HepG2 (cell line): ENCODE data around the gene SULT1B1. TPM values are rescaled to one million over a fixed set of nuclear protein-coding genes. Genes with fewer than 3 reads are reported as not detected.

Source experiments
- MAFG ChIP-seq: sonication (generic); formaldehyde crosslinking; IDR thresholded peaks from 2 replicates; pipeline ENCODE4 v1.5.1; 2020; ENCODE audit warnings: mild to moderate bottlenecking, missing genetic modification reagents
- PRMT3 ChIP-seq: sonication (generic); formaldehyde crosslinking; IDR thresholded peaks from 2 replicates; pipeline ENCODE4 v1.8.1; 2022; ENCODE audit warnings: low read depth, mild to moderate bottlenecking, moderate library complexity, missing genetic modification reagents, borderline replicate concordance
- RFX5 ChIP-seq: IDR thresholded peaks from 2 replicates; pipeline ENCODE4 v1.6.1; 2011; ENCODE audit warnings: low read depth, low read length, improper control_type of control experiment
- THAP11 ChIP-seq: IDR thresholded peaks from 2 replicates; pipeline ENCODE4 v1.6.1; 2016; ENCODE audit warnings: missing biosample characterization, missing genetic modification reagents
- ZBTB21 ChIP-seq: sonication (generic); formaldehyde crosslinking; IDR thresholded peaks from 2 replicates; pipeline ENCODE4 v1.4.0; 2020; ENCODE audit warnings: missing genetic modification reagents
- ZNF124 ChIP-seq: sonication (generic); formaldehyde crosslinking; IDR thresholded peaks from 2 replicates; pipeline ENCODE4 v1.4.0; 2020; ENCODE audit warnings: missing genetic modification reagents
- ZNF232 ChIP-seq: sonication (generic); formaldehyde crosslinking; IDR thresholded peaks from 2 replicates; pipeline ENCODE4 v1.4.0; 2020; ENCODE audit warnings: missing genetic modification reagents, borderline replicate concordance
- ZNF264 ChIP-seq: sonication (generic); formaldehyde crosslinking; IDR thresholded peaks from 2 replicates; pipeline ENCODE4 v1.4.0; 2020; ENCODE audit warnings: missing genetic modification reagents
- ZNF563 ChIP-seq: sonication (generic); formaldehyde crosslinking; IDR thresholded peaks from 2 replicates; pipeline ENCODE4 v1.8.0; 2022; ENCODE audit warnings: mild to moderate bottlenecking, moderate library complexity, missing genetic modification reagents
- ZNF644 ChIP-seq: IDR thresholded peaks from 2 replicates; pipeline ENCODE4 v1.6.1; 2016; ENCODE audit warnings: low read depth
- polyA plus RNA-seq, 8 experiments: library from polyadenylated mRNA; depleted of rRNA in 3 of 8; stranded (reverse) in 7 of 8; unstranded in 1 of 8; fragments of >200 nt; fragmentation: Illumina TruSeq in 4 of 8; extraction: Trizol in 4 of 8; gene quantifications; 2 replicates each; pipeline versions ENCODE4 v1.2.1 to v1.2.3, GENCODE V29; 2011 to 2016; ENCODE audit warnings: low read depth in 4 of 8, missing spikeins in 1 of 8, mixed read lengths in 1 of 8; ENCODE audit not compliant: insufficient read depth in 1 of 8
- total RNA-seq, 5 experiments: library from RNA; depleted of rRNA; stranded (reverse); fragments of >200 nt; fragmentation: Illumina TruSeq; extraction: Trizol; gene quantifications; 2 replicates each; pipeline ENCODE4 v1.2.3, GENCODE V29; 2016; ENCODE audit warnings: low read depth in 1 of 5
- TF ChIP-seq, protein P1 (sequence below): fragments of 450-650 bp; IDR thresholded peaks from 2 replicates; pipeline ENCODE4 v1.6.1; 2017; ENCODE audit warnings: mild to moderate bottlenecking
- TF ChIP-seq, protein P2 (sequence below): sonication (generic); formaldehyde crosslinking; IDR thresholded peaks from 2 replicates; pipeline ENCODE4 v1.4.0; 2020; ENCODE audit warnings: mild to moderate bottlenecking, low read depth, missing genetic modification reagents
- TF ChIP-seq, protein P3 (sequence below): sonication (generic); formaldehyde crosslinking; IDR thresholded peaks from 2 replicates; pipeline ENCODE4 v1.8.1; 2023; ENCODE audit warnings: missing genetic modification reagents, inconsistent platforms, borderline replicate concordance
- TF ChIP-seq, protein P4 (sequence below): sonication (generic); formaldehyde crosslinking; IDR thresholded peaks from 2 replicates; pipeline ENCODE4 v1.9.0; 2022; ENCODE audit warnings: missing genetic modification reagents, mild to moderate bottlenecking, borderline replicate concordance

The SULT1B1 gene
- total and polyA plus RNA-seq, 2 of the 13 experiments (the other 11 are each of a cell fraction or from before 2014, with no cell fraction given) = 0.20 to 0.25 TPM

DNA sequence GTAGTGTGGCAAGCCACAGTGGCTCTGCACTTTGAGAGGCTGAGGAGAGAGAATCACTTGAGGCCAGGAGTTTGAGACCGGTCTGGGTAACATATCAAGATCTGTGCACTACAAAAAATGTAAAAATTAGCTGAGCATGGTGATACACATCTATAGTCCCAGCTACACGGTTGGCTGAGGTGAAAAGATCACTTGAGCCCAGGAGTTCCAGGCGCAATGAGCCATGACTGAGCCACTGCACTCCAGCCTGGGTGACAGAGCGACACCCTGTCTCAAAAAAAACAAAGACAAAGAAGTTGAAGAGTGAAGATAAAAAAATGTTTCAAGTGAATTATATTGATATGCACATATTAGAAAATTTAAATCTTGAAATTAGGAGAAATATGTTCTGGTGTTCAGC lies 46.3 kb downstream of the SULT1B1 start (continued):
- no peak for TF ChIP-seq ZNF563 (CRISPR knock-in tag)
- no peak for TF ChIP-seq RFX5
- TF ChIP-seq, protein P1, sequence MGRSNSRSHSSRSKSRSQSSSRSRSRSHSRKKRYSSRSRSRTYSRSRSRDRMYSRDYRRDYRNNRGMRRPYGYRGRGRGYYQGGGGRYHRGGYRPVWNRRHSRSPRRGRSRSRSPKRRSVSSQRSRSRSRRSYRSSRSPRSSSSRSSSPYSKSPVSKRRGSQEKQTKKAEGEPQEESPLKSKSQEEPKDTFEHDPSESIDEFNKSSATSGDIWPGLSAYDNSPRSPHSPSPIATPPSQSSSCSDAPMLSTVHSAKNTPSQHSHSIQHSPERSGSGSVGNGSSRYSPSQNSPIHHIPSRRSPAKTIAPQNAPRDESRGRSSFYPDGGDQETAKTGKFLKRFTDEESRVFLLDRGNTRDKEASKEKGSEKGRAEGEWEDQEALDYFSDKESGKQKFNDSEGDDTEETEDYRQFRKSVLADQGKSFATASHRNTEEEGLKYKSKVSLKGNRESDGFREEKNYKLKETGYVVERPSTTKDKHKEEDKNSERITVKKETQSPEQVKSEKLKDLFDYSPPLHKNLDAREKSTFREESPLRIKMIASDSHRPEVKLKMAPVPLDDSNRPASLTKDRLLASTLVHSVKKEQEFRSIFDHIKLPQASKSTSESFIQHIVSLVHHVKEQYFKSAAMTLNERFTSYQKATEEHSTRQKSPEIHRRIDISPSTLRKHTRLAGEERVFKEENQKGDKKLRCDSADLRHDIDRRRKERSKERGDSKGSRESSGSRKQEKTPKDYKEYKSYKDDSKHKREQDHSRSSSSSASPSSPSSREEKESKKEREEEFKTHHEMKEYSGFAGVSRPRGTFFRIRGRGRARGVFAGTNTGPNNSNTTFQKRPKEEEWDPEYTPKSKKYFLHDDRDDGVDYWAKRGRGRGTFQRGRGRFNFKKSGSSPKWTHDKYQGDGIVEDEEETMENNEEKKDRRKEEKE = no peak
- no peak for TF ChIP-seq ZBTB21 (CRISPR knock-in tag)
- no peak for TF ChIP-seq THAP11 (CRISPR knock-in tag)
- TF ChIP-seq, protein P2, sequence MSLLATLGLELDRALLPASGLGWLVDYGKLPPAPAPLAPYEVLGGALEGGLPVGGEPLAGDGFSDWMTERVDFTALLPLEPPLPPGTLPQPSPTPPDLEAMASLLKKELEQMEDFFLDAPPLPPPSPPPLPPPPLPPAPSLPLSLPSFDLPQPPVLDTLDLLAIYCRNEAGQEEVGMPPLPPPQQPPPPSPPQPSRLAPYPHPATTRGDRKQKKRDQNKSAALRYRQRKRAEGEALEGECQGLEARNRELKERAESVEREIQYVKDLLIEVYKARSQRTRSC (CRISPR knock-in tag) = no peak
- TF ChIP-seq, protein P3, sequence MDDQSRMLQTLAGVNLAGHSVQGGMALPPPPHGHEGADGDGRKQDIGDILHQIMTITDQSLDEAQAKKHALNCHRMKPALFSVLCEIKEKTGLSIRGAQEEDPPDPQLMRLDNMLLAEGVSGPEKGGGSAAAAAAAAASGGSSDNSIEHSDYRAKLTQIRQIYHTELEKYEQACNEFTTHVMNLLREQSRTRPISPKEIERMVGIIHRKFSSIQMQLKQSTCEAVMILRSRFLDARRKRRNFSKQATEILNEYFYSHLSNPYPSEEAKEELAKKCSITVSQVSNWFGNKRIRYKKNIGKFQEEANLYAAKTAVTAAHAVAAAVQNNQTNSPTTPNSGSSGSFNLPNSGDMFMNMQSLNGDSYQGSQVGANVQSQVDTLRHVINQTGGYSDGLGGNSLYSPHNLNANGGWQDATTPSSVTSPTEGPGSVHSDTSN = no peak
- TF ChIP-seq MAFG = no peak
- TF ChIP-seq ZNF264 (CRISPR knock-in tag) = no peak
- TF ChIP-seq ZNF644 (CRISPR knock-in tag) = no peak
- TF ChIP-seq ZNF232 (CRISPR knock-in tag) = no peak
- TF ChIP-seq, protein P4, sequence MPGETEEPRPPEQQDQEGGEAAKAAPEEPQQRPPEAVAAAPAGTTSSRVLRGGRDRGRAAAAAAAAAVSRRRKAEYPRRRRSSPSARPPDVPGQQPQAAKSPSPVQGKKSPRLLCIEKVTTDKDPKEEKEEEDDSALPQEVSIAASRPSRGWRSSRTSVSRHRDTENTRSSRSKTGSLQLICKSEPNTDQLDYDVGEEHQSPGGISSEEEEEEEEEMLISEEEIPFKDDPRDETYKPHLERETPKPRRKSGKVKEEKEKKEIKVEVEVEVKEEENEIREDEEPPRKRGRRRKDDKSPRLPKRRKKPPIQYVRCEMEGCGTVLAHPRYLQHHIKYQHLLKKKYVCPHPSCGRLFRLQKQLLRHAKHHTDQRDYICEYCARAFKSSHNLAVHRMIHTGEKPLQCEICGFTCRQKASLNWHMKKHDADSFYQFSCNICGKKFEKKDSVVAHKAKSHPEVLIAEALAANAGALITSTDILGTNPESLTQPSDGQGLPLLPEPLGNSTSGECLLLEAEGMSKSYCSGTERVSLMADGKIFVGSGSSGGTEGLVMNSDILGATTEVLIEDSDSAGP (CRISPR knock-in tag) = no peak
- TF ChIP-seq PRMT3 (CRISPR knock-in tag) = no peak
- TF ChIP-seq ZNF124 (CRISPR knock-in tag) = no peak
- TF ChIP-seq, all 625 proteins: peak for 0
